ENCODE data around the gene CDC6. TPM values are rescaled to one million over a fixed set of nuclear protein-coding genes. Genes with fewer than 3 reads are reported as not detected.
A peak's percentile ranks its signal among the peaks of the same experiment; 100 is the strongest.

The CDC6 gene
- total RNA-seq, 1 donor from 2014 or later, result 16.4 TPM

- Mint-ChIP-seq H3K27me3 (ENCODE audit: low read depth) (no peaks in the 10 kb centered on the region), H3K9me3 (no peaks in the 10 kb centered on the region), H3K4me1 (peaks cover 64% of the 10 kb centered on the region), H3K36me3 (peaks cover 25% of the 10 kb centered on the region), H3K27ac (peak overlapping the region; percentile 28), H3K4me3 (no peak overlapping the region)
- DNase-seq (ENCODE audit: low spot score in 2 of 2, unreplicated experiment in 2 of 2), result no peak
- TF ChIP-seq, protein P1, sequence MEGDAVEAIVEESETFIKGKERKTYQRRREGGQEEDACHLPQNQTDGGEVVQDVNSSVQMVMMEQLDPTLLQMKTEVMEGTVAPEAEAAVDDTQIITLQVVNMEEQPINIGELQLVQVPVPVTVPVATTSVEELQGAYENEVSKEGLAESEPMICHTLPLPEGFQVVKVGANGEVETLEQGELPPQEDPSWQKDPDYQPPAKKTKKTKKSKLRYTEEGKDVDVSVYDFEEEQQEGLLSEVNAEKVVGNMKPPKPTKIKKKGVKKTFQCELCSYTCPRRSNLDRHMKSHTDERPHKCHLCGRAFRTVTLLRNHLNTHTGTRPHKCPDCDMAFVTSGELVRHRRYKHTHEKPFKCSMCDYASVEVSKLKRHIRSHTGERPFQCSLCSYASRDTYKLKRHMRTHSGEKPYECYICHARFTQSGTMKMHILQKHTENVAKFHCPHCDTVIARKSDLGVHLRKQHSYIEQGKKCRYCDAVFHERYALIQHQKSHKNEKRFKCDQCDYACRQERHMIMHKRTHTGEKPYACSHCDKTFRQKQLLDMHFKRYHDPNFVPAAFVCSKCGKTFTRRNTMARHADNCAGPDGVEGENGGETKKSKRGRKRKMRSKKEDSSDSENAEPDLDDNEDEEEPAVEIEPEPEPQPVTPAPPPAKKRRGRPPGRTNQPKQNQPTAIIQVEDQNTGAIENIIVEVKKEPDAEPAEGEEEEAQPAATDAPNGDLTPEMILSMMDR (IDR thresholded peaks at IDR 0.05; ENCODE audit: unreplicated experiment), result no peak
Measured at GRCh38 chr17:40352779-40353394, 65.2 kb downstream of the CDC6 start.

Other genes starting within 250 kb of the CDC6 start
- 125 to 131 TPM (median 130 TPM) in 3 replicates for gene MED24, start 233.5 kb upstream of the CDC6 start, total RNA-seq
- gene THRA, start 224.9 kb upstream of the CDC6 start, total RNA-seq, result 42.4 to 44.3 TPM (median 43.6 TPM) in 3 replicates
- gene NR1D1, start 187.3 kb upstream of the CDC6 start, total RNA-seq, result 2.4 to 2.6 TPM (median 2.6 TPM) in 3 replicates
- 132 to 139 TPM (median 135 TPM) in 3 replicates for gene MSL1, start 165.9 kb upstream of the CDC6 start, total RNA-seq
- gene CASC3, start 147.3 kb upstream of the CDC6 start, total RNA-seq, result 103 to 107 TPM (median 107 TPM) in 3 replicates
- 23.1 to 28.2 TPM (median 23.8 TPM) in 3 replicates for gene RAPGEFL1, start 110.4 kb upstream of the CDC6 start, total RNA-seq
- gene WIPF2, start 68.6 kb upstream of the CDC6 start, total RNA-seq, result 27.0 to 28.7 TPM (median 28.1 TPM) in 3 replicates
- 74.0 to 80.8 TPM (median 79.6 TPM) in 3 replicates for gene RARA, start 21.3 kb downstream of the CDC6 start, total RNA-seq
- 0.27 TPM in 1 of 3 replicates, not detected in the others for gene GJD3, start 76.9 kb downstream of the CDC6 start, total RNA-seq
- 79.4 to 91.0 TPM (median 85.3 TPM) in 3 replicates for gene TOP2A, start 130.0 kb downstream of the CDC6 start, total RNA-seq
- 106 to 111 TPM (median 108 TPM) in 3 replicates for gene IGFBP4, start 155.6 kb downstream of the CDC6 start, total RNA-seq
- 0.07 TPM in 1 of 3 replicates, not detected in the others for gene TNS4, start 213.7 kb downstream of the CDC6 start, total RNA-seq

Measured in mesothelial cell of epicardium (in vitro differentiated cells).